Endodermal cell (in vitro differentiated cells): ENCODE results near the gene HMGXB3. TPM values are rescaled to one million over a fixed set of nuclear protein-coding genes. Genes with fewer than 3 reads are reported as not detected.

Experiments
- DNase-seq: peaks from one replicate; pipeline ENCODE4 v3.0.0-alpha.2; 2017
- H3K27ac ChIP-seq: 2 replicates; pipeline ENCODE4 v1.5.1; 2013; ENCODE audit warnings: mild to moderate bottlenecking, low read depth, low read length, moderate library complexity
- H3K27me3 ChIP-seq: 2 replicates; pipeline ENCODE4 v1.6.1; 2013; ENCODE audit warnings: mild to moderate bottlenecking, low read length, moderate library complexity; ENCODE audit not compliant: insufficient read depth, control insufficient read depth, poor library complexity, severe bottlenecking
- H3K36me3 ChIP-seq: 2 replicates; pipeline ENCODE4 v1.7.0; 2013; ENCODE audit warnings: mild to moderate bottlenecking, low read length, moderate library complexity; ENCODE audit not compliant: control insufficient read depth, insufficient read depth
- H3K4me1 ChIP-seq: one replicate; pipeline ENCODE4 v1.7.0; 2013; ENCODE audit warnings: low read length; ENCODE audit not compliant: control insufficient read depth, insufficient read depth
- H3K4me3 ChIP-seq: 2 replicates; pipeline ENCODE4 v1.5.1; 2013; ENCODE audit warnings: mild to moderate bottlenecking, low read length, moderate library complexity
- H3K9ac ChIP-seq: 2 replicates; pipeline ENCODE4 v1.6.1; 2013; ENCODE audit warnings: mild to moderate bottlenecking, low read length, moderate library complexity; ENCODE audit not compliant: poor library complexity, severe bottlenecking; ENCODE audit errors: extremely low read depth
- H3K9me3 ChIP-seq: 2 replicates; pipeline ENCODE4 v1.6.1; 2013; ENCODE audit warnings: mild to moderate bottlenecking, low read length, moderate library complexity; ENCODE audit not compliant: control insufficient read depth
- H3K27ac Mint-ChIP-seq: 2 replicates; pipeline ENCODE4 v1.8.0; 2020; ENCODE audit warnings: mixed read lengths
- H3K27me3 Mint-ChIP-seq: 2 replicates; pipeline ENCODE4 v1.8.0; 2021; ENCODE audit warnings: mild to moderate bottlenecking, mixed read lengths; ENCODE audit not compliant: insufficient read depth
- H3K36me3 Mint-ChIP-seq: 2 replicates; pipeline ENCODE4 v1.8.0; 2020; ENCODE audit warnings: low read depth, mixed read lengths
- H3K4me1 Mint-ChIP-seq: 2 replicates; pipeline ENCODE4 v1.8.0; 2020; ENCODE audit warnings: mixed read lengths
- H3K4me3 Mint-ChIP-seq: 2 replicates; pipeline ENCODE4 v1.8.0; 2020; ENCODE audit warnings: mild to moderate bottlenecking, moderate library complexity, mixed read lengths
- H3K9me3 Mint-ChIP-seq: 2 replicates; pipeline ENCODE4 v1.8.0; 2020; ENCODE audit warnings: mild to moderate bottlenecking, mixed read lengths
- WGBS, 2 experiments: methylation state at CpG; one replicate each; pipeline versions ENCODE4 v1.1.5 to v1.1.7; 2013; ENCODE audit warnings: missing lambda C conversion rate in 2 of 2, mixed read lengths in 1 of 2; ENCODE audit not compliant: insufficient coverage in 1 of 2, insufficient read length in 1 of 2; 5-methylcytosine and 5-hydroxymethylcytosine counted together
- total RNA-seq, 2 donors: library from RNA; stranded (reverse); fragmentation: NEBNext Ultra II Directional in 1 of 2; extraction: Animal tissue kit (Norgen Biotek cat#: 25700) in 1 of 2; gene quantifications; 2 replicates in 1 of 2; 3 replicates in 1 of 2; pipeline ENCODE4 v1.2.1, GENCODE V29; 2021
- TF ChIP-seq, protein P1 (sequence below): fragments of 200-600 bp; sonication (generic); conservative IDR thresholded peaks from 2 replicates; pipeline ENCODE4 v1.5.0; 2021; ENCODE audit warnings: antibody characterized with exemption, mild to moderate bottlenecking

HMGXB3 gene
- total RNA-seq, 2 donors from 2014 or later: 41.0 to 43.5 TPM

GRCh38 chr5:149961957-149962409 lies 38.6 kb upstream of the HMGXB3 start:
- no peak overlapping the region for H3K27ac ChIP-seq

DNA sequence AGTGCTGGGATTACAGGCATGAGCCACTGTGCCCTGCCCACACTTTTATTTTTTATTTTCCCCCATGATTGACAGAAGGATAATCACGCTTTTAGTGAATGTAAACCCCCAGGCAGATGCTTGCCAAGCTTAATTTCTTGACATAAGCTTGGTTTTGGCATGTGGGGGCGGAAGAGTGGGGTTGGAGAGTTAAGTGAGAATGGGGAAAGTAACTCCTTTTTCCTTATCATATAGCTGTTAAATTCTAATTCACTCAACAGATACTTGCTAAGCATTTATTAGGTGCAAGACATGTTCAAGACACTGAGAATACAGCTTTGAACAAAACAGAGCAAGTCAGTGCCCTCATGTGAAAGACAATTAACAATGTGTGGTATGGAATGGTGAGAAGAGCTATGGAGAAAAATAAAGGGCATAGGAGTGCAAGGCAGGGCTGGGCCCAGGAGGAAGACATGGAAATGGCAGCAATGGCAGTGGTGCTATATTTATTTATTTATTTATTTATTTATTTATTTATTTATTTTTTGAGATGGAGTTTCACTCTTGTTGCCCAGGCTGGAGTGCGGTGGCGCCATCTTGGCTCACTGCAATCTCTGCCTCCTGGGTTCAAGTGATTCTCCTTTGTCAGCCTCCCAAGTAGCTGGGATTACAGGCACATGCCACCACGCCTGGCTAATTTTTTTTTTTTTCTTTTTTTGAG lies 37.8 kb upstream of the HMGXB3 start:
- Histone ChIP-seq H3K9ac (no peak overlapping the region), H3K4me3 (no peak overlapping the region), H3K4me1 (peaks cover 9% of the 10 kb centered on the region), H3K27ac (no peak overlapping the region), H3K9me3 (no peaks in the 10 kb centered on the region), H3K27me3 (no peaks in the 10 kb centered on the region), H3K36me3 (no peaks in the 10 kb centered on the region)
- Mint-ChIP-seq H3K36me3 (peaks cover 6% of the 10 kb centered on the region), H3K27ac (no peak overlapping the region), H3K4me3 (no peak overlapping the region), H3K9me3 (no peaks in the 10 kb centered on the region), H3K27me3 (no peaks in the 10 kb centered on the region), H3K4me1 (peaks cover 17% of the 10 kb centered on the region)
- TF ChIP-seq, protein P1, sequence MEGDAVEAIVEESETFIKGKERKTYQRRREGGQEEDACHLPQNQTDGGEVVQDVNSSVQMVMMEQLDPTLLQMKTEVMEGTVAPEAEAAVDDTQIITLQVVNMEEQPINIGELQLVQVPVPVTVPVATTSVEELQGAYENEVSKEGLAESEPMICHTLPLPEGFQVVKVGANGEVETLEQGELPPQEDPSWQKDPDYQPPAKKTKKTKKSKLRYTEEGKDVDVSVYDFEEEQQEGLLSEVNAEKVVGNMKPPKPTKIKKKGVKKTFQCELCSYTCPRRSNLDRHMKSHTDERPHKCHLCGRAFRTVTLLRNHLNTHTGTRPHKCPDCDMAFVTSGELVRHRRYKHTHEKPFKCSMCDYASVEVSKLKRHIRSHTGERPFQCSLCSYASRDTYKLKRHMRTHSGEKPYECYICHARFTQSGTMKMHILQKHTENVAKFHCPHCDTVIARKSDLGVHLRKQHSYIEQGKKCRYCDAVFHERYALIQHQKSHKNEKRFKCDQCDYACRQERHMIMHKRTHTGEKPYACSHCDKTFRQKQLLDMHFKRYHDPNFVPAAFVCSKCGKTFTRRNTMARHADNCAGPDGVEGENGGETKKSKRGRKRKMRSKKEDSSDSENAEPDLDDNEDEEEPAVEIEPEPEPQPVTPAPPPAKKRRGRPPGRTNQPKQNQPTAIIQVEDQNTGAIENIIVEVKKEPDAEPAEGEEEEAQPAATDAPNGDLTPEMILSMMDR: no peak
- DNase-seq: no peak
- WGBS, 2 experiments: 93 to 96% methylated on average over 2 to 5 of the region's 5 CpGs

More at GRCh38 chr5:149961957-149962409, 38.6 kb upstream of the HMGXB3 start:
- no peaks in the 10 kb centered on the region for H3K36me3 ChIP-seq
- Mint-ChIP-seq H3K4me1 (peaks cover 17% of the 10 kb centered on the region), H3K36me3 (peaks cover 6% of the 10 kb centered on the region), H3K4me3 (peak overlapping the region; percentile 81), H3K27me3 (no peaks in the 10 kb centered on the region), H3K9me3 (no peaks in the 10 kb centered on the region), H3K27ac (no peak overlapping the region)
- TF ChIP-seq, protein P1: peak; percentile 74
- WGBS, 2 experiments: 77 to 81% methylated on average over 5 to 6 of the region's 6 CpGs
- no peaks in the 10 kb centered on the region for H3K9me3 ChIP-seq
- H3K9ac ChIP-seq: no peak overlapping the region
- DNase-seq: peak; percentile 57
- H3K4me1 ChIP-seq: peaks cover 9% of the 10 kb centered on the region
- H3K4me3 ChIP-seq: peak overlapping the region; percentile 88
- H3K27me3 ChIP-seq: no peaks in the 10 kb centered on the region

DNA sequence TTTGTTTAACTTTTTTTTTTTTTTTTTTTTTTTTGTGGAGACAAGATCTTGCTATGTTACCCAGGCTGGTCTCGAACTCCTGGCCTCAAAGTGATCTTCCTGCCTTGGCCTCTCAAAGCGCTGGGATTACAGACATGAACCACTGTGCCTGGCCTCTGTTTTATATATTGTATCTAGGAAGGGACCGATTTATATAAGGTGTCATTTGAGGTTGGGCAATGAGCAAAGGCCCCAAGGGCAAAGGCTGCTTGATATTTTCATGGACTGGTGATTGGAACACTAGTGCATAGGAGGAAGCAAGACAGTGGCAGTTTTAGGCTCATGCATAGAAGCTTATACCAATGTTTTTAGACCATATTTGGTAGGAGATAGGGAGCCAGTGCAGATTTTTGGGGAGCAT lies 36.8 kb upstream of the HMGXB3 start:
- no peak for DNase-seq
- no peak overlapping the region for H3K4me3 Mint-ChIP-seq
- H3K4me1 ChIP-seq: peaks cover 9% of the 10 kb centered on the region
- TF ChIP-seq, protein P1: no peak
- H3K9ac ChIP-seq: no peak overlapping the region
- H3K27me3 Mint-ChIP-seq: no peaks in the 10 kb centered on the region
- no peak overlapping the region for H3K27ac Mint-ChIP-seq
- H3K9me3 Mint-ChIP-seq: no peaks in the 10 kb centered on the region
- H3K4me3 ChIP-seq: no peak overlapping the region
- no peaks in the 10 kb centered on the region for H3K27me3 ChIP-seq
- peaks cover 17% of the 10 kb centered on the region for H3K4me1 Mint-ChIP-seq
- H3K36me3 Mint-ChIP-seq: peaks cover 6% of the 10 kb centered on the region
- no peak overlapping the region for H3K27ac ChIP-seq
- H3K9me3 ChIP-seq: no peaks in the 10 kb centered on the region
- 84 to 94% methylated on average over 2 to 3 of the region's 3 CpGs for WGBS, 2 experiments
- H3K36me3 ChIP-seq: no peaks in the 10 kb centered on the region
